GM18951 (cell line): ENCODE measurements around the gene RASGRF2.
"Not testable (repeated sequence)": the region's sequence is repeated elsewhere in the genome, so short reads cannot be mapped to it uniquely, and the experiment has no call there.

ENCODE experiments used
- POLR2A ChIP-seq: IDR thresholded peaks from 4 replicates; pipeline ENCODE4 v1.6.1; 2011; ENCODE audit warnings: mild to moderate bottlenecking; ENCODE audit not compliant: insufficient read length, insufficient read depth; ENCODE audit errors: extremely low read depth
- in situ Hi-C: fragments of 300-500 bp; cut with MboI; formaldehyde crosslinking; loops from one replicate; pipeline ENCODE4 v1.12.0; 2022; ENCODE audit warnings: low sequenced_read_pairs, mixed read lengths, inconsistent platforms; ENCODE audit not compliant: unreplicated experiment

The RASGRF2 gene

GRCh38 chr5:81022688-81023084, 62.5 kb downstream of the RASGRF2 start:
- in situ Hi-C loops = no loop called here
- no peak for TF ChIP-seq POLR2A

GRCh38 chr5:81023261-81023970, 63.3 kb downstream of the RASGRF2 start:
- no peak for TF ChIP-seq POLR2A
- in situ Hi-C loops = no loop called here

- TF ChIP-seq POLR2A = no peak
- in situ Hi-C loops = no loop called here
Observed at GRCh38 chr5:81027481-81028058, 67.4 kb downstream of the RASGRF2 start.

- in situ Hi-C loops = not testable (repeated sequence)
Observed at GRCh38 chr5:81028888-81029287, 68.7 kb downstream of the RASGRF2 start.

- in situ Hi-C loops = not testable (repeated sequence)
Observed at GRCh38 chr5:81029736-81030135, 69.6 kb downstream of the RASGRF2 start.

- in situ Hi-C loops = not testable (repeated sequence)
Observed at GRCh38 chr5:81030236-81031034, 70.3 kb downstream of the RASGRF2 start.

- in situ Hi-C loops = no loop called here
- no peak for TF ChIP-seq POLR2A
Observed at GRCh38 chr5:81035522-81035921, 75.4 kb downstream of the RASGRF2 start.

- in situ Hi-C loops = no loop called here
Observed at GRCh38 chr5:81038495-81038894, 78.3 kb downstream of the RASGRF2 start.

GRCh38 chr5:81044868-81045267, 84.7 kb downstream of the RASGRF2 start:
- no peak for TF ChIP-seq POLR2A
- in situ Hi-C loops = no loop called here

More at GRCh38 chr5:81038495-81038894, 78.3 kb downstream of the RASGRF2 start:
- TF ChIP-seq POLR2A = no peak

- in situ Hi-C loops = no loop called here
Observed at GRCh38 chr5:81045389-81045807, 85.2 kb downstream of the RASGRF2 start.

GRCh38 chr5:81046041-81046440, 85.9 kb downstream of the RASGRF2 start:
- TF ChIP-seq POLR2A = no peak
- in situ Hi-C loops = no loop called here

More at GRCh38 chr5:81045389-81045807, 85.2 kb downstream of the RASGRF2 start:
- TF ChIP-seq POLR2A = no peak

GRCh38 chr5:81052325-81052724, 92.2 kb downstream of the RASGRF2 start:
- in situ Hi-C loops = no loop called here
- TF ChIP-seq POLR2A = no peak

GRCh38 chr5:81053282-81053681, 93.1 kb downstream of the RASGRF2 start:
- in situ Hi-C loops = not testable (repeated sequence)

GRCh38 chr5:81058121-81058520, 98.0 kb downstream of the RASGRF2 start:
- no peak for TF ChIP-seq POLR2A
- in situ Hi-C loops = no loop called here
